Activated T-cell treated with anti-CD3 and anti-CD28 coated beads, Interleukin-2, amount 50 U/mL, for 72 hours (primary cell): Measurements from ENCODE around the gene ZWILCH. TPM values are rescaled to one million over a fixed set of nuclear protein-coding genes. Genes with fewer than 3 reads are reported as not detected.
"Not testable (repeated sequence)": the region's sequence is repeated elsewhere in the genome, so short reads cannot be mapped to it uniquely, and the experiment has no call there.

ENCODE experiments used
- ATAC-seq, 2 donors: fragments of 150-1000 bp; cut with Tn5 transposase; replicated peaks in 1 of 2; 2 replicates each; pipeline ENCODE4 v1.10.0; 2021; ENCODE audit warnings: moderate library complexity in 2 of 2, mild to moderate bottlenecking in 1 of 2
- DNase-seq, 2 donors: peaks; one replicate each; pipeline ENCODE4 v3.0.0; 2021 to 2022; ENCODE audit warnings: mixed read lengths in 1 of 2
- H3K27ac Mint-ChIP-seq: one replicate; pipeline ENCODE4 v1.8.0; 2022; ENCODE audit warnings: mild to moderate bottlenecking, moderate library complexity, mixed read lengths
- H3K27me3 Mint-ChIP-seq: one replicate; pipeline ENCODE4 v1.8.0; 2022; ENCODE audit warnings: low read depth, mixed read lengths
- H3K36me3 Mint-ChIP-seq, 2 donors: one replicate each; pipeline ENCODE4 v1.8.0; 2022; ENCODE audit warnings: mixed read lengths in 2 of 2, mild to moderate bottlenecking in 1 of 2; ENCODE audit not compliant: insufficient read depth in 2 of 2
- H3K4me1 Mint-ChIP-seq: one replicate; pipeline ENCODE4 v1.8.0; 2022; ENCODE audit warnings: low read depth, mixed read lengths
- H3K4me3 Mint-ChIP-seq, 2 donors: one replicate each; pipeline ENCODE4 v1.8.0; 2022; ENCODE audit warnings: mild to moderate bottlenecking in 2 of 2, mixed read lengths in 2 of 2, moderate library complexity in 2 of 2
- H3K9me3 Mint-ChIP-seq, 2 donors: one replicate each; pipeline ENCODE4 v1.8.0; 2022; ENCODE audit warnings: mixed read lengths in 2 of 2
- total RNA-seq, 2 donors: library from RNA; stranded (reverse); gene quantifications; one replicate each; pipeline ENCODE4 v1.2.3, GENCODE V29; 2022

ZWILCH gene
- total RNA-seq, 2 donors from 2014 or later = 25.0 to 25.1 TPM

GRCh38 chr15:66497502-66498455 is 7.3 kb upstream of the ZWILCH start, which contains the start of gene SNAPC5:
Gene SNAPC5, minus strand, starts transcription at chr15:66497762. Its CDS starts 31 bp downstream, at chr15:66497731.
- DNase-seq (peak; percentile 98 to 99), ATAC-seq (peak; percentile 86 to 93)
- H3K27me3 Mint-ChIP-seq = no peaks in the 10 kb centered on the region
- H3K27ac Mint-ChIP-seq = peak within 1 kb of the TSS; percentile 97
- peak within 1 kb of the TSS; percentile 93 to 95 for H3K4me3 Mint-ChIP-seq
- H3K36me3 Mint-ChIP-seq = peaks cover 15 to 53% of the 10 kb centered on the region in 2 donors
- H3K9me3 Mint-ChIP-seq = no peaks in the 10 kb centered on the region
- H3K4me1 Mint-ChIP-seq = peaks cover 70% of the 10 kb centered on the region

- Mint-ChIP-seq H3K27me3 (no peaks in the 10 kb centered on the region), H3K4me3 (peak overlapping the region in 1 of 2 donors; percentile 93), H3K4me1 (peaks cover 77% of the 10 kb centered on the region), H3K27ac (peak overlapping the region; percentile 97), H3K9me3 (no peaks in the 10 kb centered on the region), H3K36me3 (peaks cover 19 to 55% of the 10 kb centered on the region in 2 donors)
- ATAC-seq (no peak), DNase-seq (no peak)
Measured at GRCh38 chr15:66498501-66499386, 6.4 kb upstream of the ZWILCH start.

- not testable (repeated sequence) for H3K9me3 Mint-ChIP-seq, DNase-seq, ATAC-seq, H3K27me3 Mint-ChIP-seq
- Mint-ChIP-seq H3K4me3 (peak overlapping the region in 1 of 2 donors; percentile 7), H3K4me1 (peaks cover 68% of the 10 kb centered on the region), H3K27ac (peak overlapping the region; percentile 62), H3K36me3 (peaks cover 26 to 59% of the 10 kb centered on the region in 2 donors)
Measured at GRCh38 chr15:66500346-66500745, 4.8 kb upstream of the ZWILCH start.

- Mint-ChIP-seq H3K4me1 (peaks cover 73% of the 10 kb centered on the region), H3K36me3 (peaks cover 26 to 54% of the 10 kb centered on the region in 2 donors), H3K9me3 (no peaks in the 10 kb centered on the region), H3K27ac (peak overlapping the region; percentile 100), H3K4me3 (peak overlapping the region; percentile 88 to 98), H3K27me3 (no peaks in the 10 kb centered on the region)
- DNase-seq = no peak
- no peak for ATAC-seq
Measured at GRCh38 chr15:66502491-66502890, 2.6 kb upstream of the ZWILCH start.

GRCh38 chr15:66503041-66503648 is 2.0 kb upstream of the ZWILCH start:
- not testable (repeated sequence) for DNase-seq, H3K27me3 Mint-ChIP-seq, H3K9me3 Mint-ChIP-seq, ATAC-seq
- H3K27ac Mint-ChIP-seq = peak overlapping the region; percentile 100
- peaks cover 23 to 50% of the 10 kb centered on the region in 2 donors for H3K36me3 Mint-ChIP-seq
- H3K4me1 Mint-ChIP-seq = peaks cover 75% of the 10 kb centered on the region
- peak overlapping the region; percentile 88 to 98 for H3K4me3 Mint-ChIP-seq

- ATAC-seq (no peak), DNase-seq (no peak)
- Mint-ChIP-seq H3K27ac (peak overlapping the region; percentile 100), H3K36me3 (peaks cover 23 to 50% of the 10 kb centered on the region in 2 donors), H3K4me3 (peak overlapping the region; percentile 88 to 98), H3K9me3 (no peaks in the 10 kb centered on the region), H3K4me1 (peaks cover 75% of the 10 kb centered on the region), H3K27me3 (no peaks in the 10 kb centered on the region)
Measured at GRCh38 chr15:66503780-66504562, 1.2 kb upstream of the ZWILCH start.

- H3K27me3 Mint-ChIP-seq = no peaks in the 10 kb centered on the region
- no peaks in the 10 kb centered on the region for H3K9me3 Mint-ChIP-seq
- H3K27ac Mint-ChIP-seq = peak overlapping the region; percentile 100
- peaks cover 16 to 43% of the 10 kb centered on the region in 2 donors for H3K36me3 Mint-ChIP-seq
- ATAC-seq (peak; percentile 13 to 14), DNase-seq (no peak)
- peaks cover 60% of the 10 kb centered on the region for H3K4me1 Mint-ChIP-seq
- H3K4me3 Mint-ChIP-seq = peak overlapping the region; percentile 88 to 98
Measured at GRCh38 chr15:66505430-66505811, 295 bp downstream of the ZWILCH start.

GRCh38 chr15:66505818-66506217 is 692 bp downstream of the ZWILCH start:
- Mint-ChIP-seq H3K9me3 (no peaks in the 10 kb centered on the region), H3K4me1 (peaks cover 56% of the 10 kb centered on the region), H3K27ac (peak overlapping the region; percentile 100), H3K27me3 (no peaks in the 10 kb centered on the region), H3K36me3 (peaks cover 16 to 40% of the 10 kb centered on the region in 2 donors), H3K4me3 (peak overlapping the region; percentile 88 to 98)
- no peak for ATAC-seq
- DNase-seq = no peak

- peaks cover 9 to 20% of the 10 kb centered on the region in 2 donors for H3K36me3 Mint-ChIP-seq
- H3K9me3 Mint-ChIP-seq = no peaks in the 10 kb centered on the region
- DNase-seq (no peak), ATAC-seq (no peak)
- H3K27me3 Mint-ChIP-seq = no peaks in the 10 kb centered on the region
- peaks cover 39% of the 10 kb centered on the region for H3K4me1 Mint-ChIP-seq
- no peak overlapping the region for H3K27ac Mint-ChIP-seq
- no peak overlapping the region for H3K4me3 Mint-ChIP-seq
Measured at GRCh38 chr15:66508293-66508883, 3.3 kb downstream of the ZWILCH start.

GRCh38 chr15:66514586-66514985 is 9.5 kb downstream of the ZWILCH start:
- Mint-ChIP-seq H3K4me3 (no peak overlapping the region), H3K36me3 (peaks cover 5 to 17% of the 10 kb centered on the region in 2 donors), H3K27me3 (no peaks in the 10 kb centered on the region), H3K9me3 (no peaks in the 10 kb centered on the region), H3K27ac (no peak overlapping the region), H3K4me1 (no peaks in the 10 kb centered on the region)
- ATAC-seq (no peak), DNase-seq (no peak)

GRCh38 chr15:66515901-66516322 is 10.8 kb downstream of the ZWILCH start:
- peaks cover 5 to 18% of the 10 kb centered on the region in 2 donors for H3K36me3 Mint-ChIP-seq
- ATAC-seq (no peak), DNase-seq (no peak)
- H3K9me3 Mint-ChIP-seq = no peaks in the 10 kb centered on the region
- peak overlapping the region; percentile 26 for H3K27ac Mint-ChIP-seq
- no peaks in the 10 kb centered on the region for H3K4me1 Mint-ChIP-seq
- H3K4me3 Mint-ChIP-seq = no peak overlapping the region
- no peaks in the 10 kb centered on the region for H3K27me3 Mint-ChIP-seq
